ENCODE measurements around the gene MBD2.

MBD2 gene, protein sequence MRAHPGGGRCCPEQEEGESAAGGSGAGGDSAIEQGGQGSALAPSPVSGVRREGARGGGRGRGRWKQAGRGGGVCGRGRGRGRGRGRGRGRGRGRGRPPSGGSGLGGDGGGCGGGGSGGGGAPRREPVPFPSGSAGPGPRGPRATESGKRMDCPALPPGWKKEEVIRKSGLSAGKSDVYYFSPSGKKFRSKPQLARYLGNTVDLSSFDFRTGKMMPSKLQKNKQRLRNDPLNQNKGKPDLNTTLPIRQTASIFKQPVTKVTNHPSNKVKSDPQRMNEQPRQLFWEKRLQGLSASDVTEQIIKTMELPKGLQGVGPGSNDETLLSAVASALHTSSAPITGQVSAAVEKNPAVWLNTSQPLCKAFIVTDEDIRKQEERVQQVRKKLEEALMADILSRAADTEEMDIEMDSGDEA

DNA sequence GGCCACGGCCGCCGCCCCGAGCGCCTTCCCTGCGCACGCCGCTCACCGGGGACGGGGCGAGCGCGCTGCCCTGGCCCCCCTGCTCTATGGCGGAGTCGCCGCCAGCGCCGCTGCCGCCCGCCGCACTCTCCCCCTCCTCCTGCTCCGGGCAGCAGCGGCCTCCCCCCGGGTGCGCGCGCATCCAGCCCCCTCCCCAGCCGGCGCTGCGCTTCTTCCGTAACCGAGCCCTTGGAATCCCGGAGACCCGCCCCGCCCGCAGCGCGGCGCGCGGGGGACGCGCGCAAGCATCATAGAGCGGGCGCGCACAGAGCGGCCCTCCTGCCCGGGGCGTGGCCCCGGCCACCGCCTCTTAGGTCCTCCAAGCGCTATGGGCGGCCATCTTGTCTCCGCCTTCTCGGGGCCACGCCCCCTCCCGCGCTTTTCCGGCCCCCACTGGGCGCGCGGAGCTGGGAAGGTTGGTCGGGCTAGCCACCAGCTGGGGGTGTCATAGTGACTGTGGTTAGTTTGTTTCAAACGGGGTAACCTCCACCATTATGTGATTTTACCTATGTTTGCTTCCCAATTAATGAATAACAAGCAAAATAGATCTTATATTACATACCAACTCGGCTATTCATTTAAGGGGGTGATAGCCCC is at the start of gene MBD2:
MBD2 (minus strand) TSS at position 291 of the 636 bp plus-strand sequence; CDS start at position 181, 110 bp downstream.
- TF ChIP-seq CTCF (IDR thresholded peaks at IDR 0.05; ENCODE audit: low read depth, low read length, missing control alignments) = no peak
- H3K4me3 ChIP-seq (ENCODE audit: low read depth, low read length) = peak within 1 kb of the TSS; percentile 94
- peak; percentile 84 for DNase-seq (ENCODE audit: low read depth)

DNA sequence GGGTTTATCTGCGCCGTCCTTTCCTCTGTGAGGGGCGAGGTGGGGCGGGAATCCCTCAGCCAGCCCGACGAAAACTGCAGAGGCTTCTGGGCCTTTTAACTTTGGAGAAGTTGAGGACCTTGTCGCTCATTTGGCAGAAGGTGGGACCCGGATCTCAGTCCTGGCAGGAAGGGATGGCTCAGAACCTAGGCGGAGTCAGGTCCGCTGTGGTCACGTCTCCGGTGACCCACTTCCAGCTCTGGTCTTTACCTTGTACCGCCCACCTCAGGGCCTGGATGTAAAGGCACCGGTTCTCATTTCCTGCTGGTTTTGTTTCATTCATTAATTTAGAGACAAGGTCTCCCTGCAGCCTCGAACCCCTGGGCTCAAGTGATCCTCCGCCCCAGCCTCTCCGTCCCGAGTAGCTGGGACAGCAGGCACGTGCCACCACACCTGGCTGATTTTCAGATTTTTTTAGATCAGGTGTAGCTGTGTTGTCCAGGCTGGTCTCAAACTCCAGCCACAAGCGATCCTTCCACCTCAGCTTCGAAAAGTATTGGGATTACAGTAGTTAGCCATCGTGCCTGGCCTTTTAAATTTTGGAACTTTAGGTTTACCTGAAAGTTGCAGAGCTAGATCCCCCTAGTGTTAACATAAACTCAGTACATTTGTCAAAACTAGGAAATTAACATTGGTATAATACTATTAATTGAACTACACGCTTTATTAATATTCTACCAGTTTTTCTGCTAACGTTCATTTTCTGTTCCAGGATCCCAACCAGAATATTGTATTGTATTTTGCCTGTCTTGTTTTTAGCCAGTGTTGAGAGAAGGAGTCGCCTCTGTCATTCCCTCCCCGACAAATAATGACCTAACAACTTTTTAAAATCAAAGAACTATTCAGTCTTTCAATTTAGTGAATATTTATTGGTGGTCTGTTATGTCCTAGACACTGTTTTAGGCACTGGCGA is 45.7 kb upstream of the MBD2 start:
- peak; percentile 48 for TF ChIP-seq CTCF (IDR thresholded peaks at IDR 0.05; ENCODE audit: low read depth, low read length, missing control alignments)
- H3K4me3 ChIP-seq (ENCODE audit: low read depth, low read length) = peak overlapping the region; percentile 74
- DNase-seq (ENCODE audit: low read depth) = peak; percentile 57

DNA sequence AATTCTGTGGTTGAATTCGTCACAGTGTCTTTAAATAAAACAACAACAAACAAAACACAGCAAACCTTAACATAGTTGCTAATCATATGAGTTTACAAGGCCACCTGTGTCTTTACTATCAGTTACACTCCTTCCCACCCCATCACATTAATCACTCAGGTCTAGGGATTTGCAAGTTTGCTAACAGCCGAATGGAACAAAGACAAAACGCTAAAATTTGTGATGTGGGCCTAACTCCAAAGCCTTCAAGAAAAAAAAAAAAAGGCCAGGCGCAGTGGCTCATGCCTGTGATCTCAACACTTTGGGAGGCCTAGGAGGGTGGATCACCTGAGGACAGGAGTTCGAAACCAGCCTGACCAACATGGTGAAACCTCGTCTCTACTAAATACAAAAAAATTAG is 44.3 kb upstream of the MBD2 start:
- DNase-seq (ENCODE audit: low read depth) = no peak

DNA sequence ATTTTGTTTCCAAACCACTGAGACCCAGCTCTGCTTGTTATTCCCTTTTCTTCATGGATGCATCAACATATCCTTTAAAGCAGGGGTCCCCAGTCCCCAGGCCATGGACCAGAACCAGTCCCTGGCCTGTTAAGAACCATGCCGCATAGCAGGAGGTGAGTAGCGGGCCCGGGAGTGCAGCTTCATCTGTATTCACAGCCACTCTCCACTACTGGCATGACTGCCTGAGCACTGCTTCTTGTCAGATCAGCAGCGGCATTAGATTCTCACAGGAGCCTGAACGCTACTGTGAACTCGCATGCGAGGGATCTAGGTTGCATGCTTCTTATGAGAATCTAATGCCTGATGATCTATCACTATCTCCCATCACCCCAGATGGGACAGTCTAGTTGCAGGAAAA is 43.2 kb upstream of the MBD2 start:
- DNase-seq (ENCODE audit: low read depth) = no peak
- TF ChIP-seq CTCF (IDR thresholded peaks at IDR 0.05; ENCODE audit: low read depth, low read length, missing control alignments) = no peak
- no peak overlapping the region for H3K4me3 ChIP-seq (ENCODE audit: low read depth, low read length)

More for the DNA sequence above, 44.3 kb upstream of the MBD2 start:
- no peak for TF ChIP-seq CTCF (IDR thresholded peaks at IDR 0.05; ENCODE audit: low read depth, low read length, missing control alignments)
- H3K4me3 ChIP-seq (ENCODE audit: low read depth, low read length) = peak overlapping the region; percentile 74

- DNase-seq (ENCODE audit: low read depth) = peak; percentile 90
Observed at GRCh38 chr18:54263904-54264336, 39.5 kb upstream of the MBD2 start.

More at GRCh38 chr18:54263904-54264336, 39.5 kb upstream of the MBD2 start:
- no peak for TF ChIP-seq CTCF (IDR thresholded peaks at IDR 0.05; ENCODE audit: low read depth, low read length, missing control alignments)
- H3K4me3 ChIP-seq (ENCODE audit: low read depth, low read length) = peak overlapping the region; percentile 35; the same call in 1 of the 2 replicates

All from GM12864 (cell line).